Endothelial cell of umbilical vein (primary cell): ENCODE results near the gene MNT.

ENCODE experiments used
- EZH2 ChIP-seq: IDR thresholded peaks from 2 replicates; pipeline ENCODE4 v1.6.1; 2012; ENCODE audit warnings: borderline replicate concordance, low read depth, mild to moderate bottlenecking, moderate library complexity, low read length, inconsistent platforms; ENCODE audit not compliant: severe bottlenecking
- JUN ChIP-seq: IDR thresholded peaks from 2 replicates; pipeline ENCODE4 v1.6.1; 2011; ENCODE audit warnings: borderline replicate concordance, low read depth; ENCODE audit not compliant: insufficient read length, insufficient read depth
- POLR2A ChIP-seq: IDR thresholded peaks from 2 replicates; pipeline ENCODE4 v1.6.1; 2012; ENCODE audit warnings: low read depth, mild to moderate bottlenecking, control low read depth, low read length
- POLR2AphosphoS5 ChIP-seq: IDR thresholded peaks from 2 replicates; pipeline ENCODE4 v1.6.1; 2012; ENCODE audit warnings: low read depth, mild to moderate bottlenecking, control low read depth, low read length, moderate library complexity; ENCODE audit not compliant: insufficient read depth
- TF ChIP-seq, protein P1 (sequence below), 2 donors: IDR thresholded peaks; 1 replicate in 1 of 2; 2 replicates in 1 of 2; pipeline ENCODE4 v1.5.1; 2011; ENCODE audit warnings: low read length in 2 of 2, mild to moderate bottlenecking in 2 of 2, moderate library complexity in 2 of 2, control low read depth in 1 of 2, inconsistent platforms in 1 of 2, low read depth in 1 of 2; ENCODE audit not compliant: insufficient read depth in 1 of 2; ENCODE audit errors: extremely low read depth in 1 of 2
- TF ChIP-seq, protein P2 (sequence below): IDR thresholded peaks from 2 replicates; pipeline ENCODE4 v1.6.1; 2011; ENCODE audit not compliant: insufficient read depth, insufficient read length

DNA sequence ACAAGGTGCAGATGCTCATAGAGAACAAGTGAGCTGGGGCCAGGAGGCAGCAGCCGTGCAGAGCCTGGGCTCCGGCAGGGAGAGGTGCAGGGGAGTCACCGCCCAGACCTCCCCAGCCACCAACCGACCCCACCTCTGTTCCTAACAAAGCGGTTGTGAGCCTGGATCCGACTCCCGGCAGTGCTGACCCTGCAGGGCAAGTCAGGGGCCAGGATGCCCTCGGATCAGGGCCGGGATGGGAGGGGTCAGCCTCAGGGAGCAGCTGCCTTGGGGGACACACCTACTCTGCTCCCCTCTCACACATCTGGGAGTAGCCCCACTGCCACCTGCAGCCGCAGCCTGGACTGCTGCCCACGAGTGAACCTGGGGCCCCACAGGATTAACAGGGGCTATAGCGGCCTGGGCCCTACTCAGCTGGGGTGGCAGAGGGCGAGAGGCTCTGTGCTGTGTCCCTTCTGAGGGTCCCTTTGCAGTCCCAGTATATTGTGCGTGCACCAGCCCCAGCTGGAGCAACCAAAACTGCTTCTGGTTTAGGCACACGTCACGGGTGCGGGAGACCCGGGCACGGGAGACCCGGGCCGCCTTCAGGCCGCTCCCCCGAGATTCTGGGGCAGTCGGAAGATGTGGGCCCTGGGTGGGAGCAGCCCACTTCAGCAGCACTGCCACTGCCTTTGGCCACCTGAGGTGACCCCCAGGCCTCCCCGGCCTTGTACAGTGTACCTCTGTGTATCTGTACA, 21.2 kb downstream of the MNT start:
- TF ChIP-seq, protein P1, sequence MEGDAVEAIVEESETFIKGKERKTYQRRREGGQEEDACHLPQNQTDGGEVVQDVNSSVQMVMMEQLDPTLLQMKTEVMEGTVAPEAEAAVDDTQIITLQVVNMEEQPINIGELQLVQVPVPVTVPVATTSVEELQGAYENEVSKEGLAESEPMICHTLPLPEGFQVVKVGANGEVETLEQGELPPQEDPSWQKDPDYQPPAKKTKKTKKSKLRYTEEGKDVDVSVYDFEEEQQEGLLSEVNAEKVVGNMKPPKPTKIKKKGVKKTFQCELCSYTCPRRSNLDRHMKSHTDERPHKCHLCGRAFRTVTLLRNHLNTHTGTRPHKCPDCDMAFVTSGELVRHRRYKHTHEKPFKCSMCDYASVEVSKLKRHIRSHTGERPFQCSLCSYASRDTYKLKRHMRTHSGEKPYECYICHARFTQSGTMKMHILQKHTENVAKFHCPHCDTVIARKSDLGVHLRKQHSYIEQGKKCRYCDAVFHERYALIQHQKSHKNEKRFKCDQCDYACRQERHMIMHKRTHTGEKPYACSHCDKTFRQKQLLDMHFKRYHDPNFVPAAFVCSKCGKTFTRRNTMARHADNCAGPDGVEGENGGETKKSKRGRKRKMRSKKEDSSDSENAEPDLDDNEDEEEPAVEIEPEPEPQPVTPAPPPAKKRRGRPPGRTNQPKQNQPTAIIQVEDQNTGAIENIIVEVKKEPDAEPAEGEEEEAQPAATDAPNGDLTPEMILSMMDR (IDR thresholded peaks at IDR 0.05; ENCODE audit: extremely low read depth in 1 of 2, insufficient read depth in 1 of 2, low read depth in 1 of 2, low read length in 2 of 2) = no peak
- TF ChIP-seq JUN (no peak), EZH2 (no peak), POLR2A (no peak), POLR2AphosphoS5 (no peak)
- TF ChIP-seq, protein P2, sequence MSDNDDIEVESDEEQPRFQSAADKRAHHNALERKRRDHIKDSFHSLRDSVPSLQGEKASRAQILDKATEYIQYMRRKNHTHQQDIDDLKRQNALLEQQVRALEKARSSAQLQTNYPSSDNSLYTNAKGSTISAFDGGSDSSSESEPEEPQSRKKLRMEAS = no peak
